CD4-positive, alpha-beta memory T cell (primary cell): ENCODE results near the gene C3orf18. TPM values are rescaled to one million over a fixed set of nuclear protein-coding genes. Genes with fewer than 3 reads are reported as not detected.

Experiments used
- CTCF ChIA-PET: fragments of 350-600 bp; sonication (Branson Sonifier 250); formaldehyde crosslinking; loops from one replicate; lab custom pipeline; 2021; ENCODE audit warnings: inconsistent platforms; ENCODE audit not compliant: partially characterized antibody; lab: Charles Lee
- POLR2A ChIA-PET: fragments of 350-600 bp; sonication (Branson Sonifier 250); formaldehyde crosslinking; loops from one replicate; lab custom pipeline; 2021; ENCODE audit not compliant: partially characterized antibody; lab: Charles Lee
- DNase-seq, 5 donors: peaks; one replicate each; pipeline versions ENCODE4 v3.0.0 to v3.0.0-alpha.2; 2020 to 2022; ENCODE audit warnings: mixed read lengths in 1 of 5
- H3K27ac ChIP-seq: one replicate; pipeline ENCODE4 v1.7.0; 2013; ENCODE audit warnings: low read depth, low read length
- H3K27me3 ChIP-seq: 2 replicates; pipeline ENCODE4 v1.7.0; 2013; ENCODE audit warnings: mild to moderate bottlenecking, low read length, moderate library complexity; ENCODE audit not compliant: insufficient read depth
- H3K36me3 ChIP-seq: 2 replicates; pipeline ENCODE4 v1.7.0; 2013; ENCODE audit warnings: mild to moderate bottlenecking, low read length, moderate library complexity; ENCODE audit not compliant: insufficient read depth
- H3K4me1 ChIP-seq: 2 replicates; pipeline ENCODE4 v1.7.0; 2013; ENCODE audit warnings: mild to moderate bottlenecking, low read length, moderate library complexity; ENCODE audit not compliant: insufficient read depth
- H3K4me3 ChIP-seq, 2 donors: one replicate each; pipeline ENCODE4 v1.7.0; 2013; ENCODE audit warnings: low read length in 2 of 2, mild to moderate bottlenecking in 1 of 2
- H3K9me3 ChIP-seq, 2 donors: one replicate each; pipeline ENCODE4 v1.7.0; 2013; ENCODE audit warnings: low read length in 2 of 2, control low read depth in 1 of 2; ENCODE audit not compliant: control insufficient read depth in 1 of 2
- H3K27ac Mint-ChIP-seq, 7 donors: one replicate each; pipeline ENCODE4 v1.8.0; 2020 to 2021; ENCODE audit warnings: mixed read lengths in 7 of 7, mild to moderate bottlenecking in 6 of 7, inconsistent platforms in 3 of 7, moderate library complexity in 3 of 7
- H3K27me3 Mint-ChIP-seq, 2 donors: one replicate each; pipeline ENCODE4 v1.8.0; 2020 to 2021; ENCODE audit warnings: mixed read lengths in 2 of 2
- H3K36me3 Mint-ChIP-seq, 2 donors: one replicate each; pipeline ENCODE4 v1.8.0; 2020 to 2021; ENCODE audit warnings: mixed read lengths in 2 of 2, inconsistent platforms in 1 of 2, mild to moderate bottlenecking in 1 of 2
- H3K4me1 Mint-ChIP-seq, 4 donors: one replicate each; pipeline ENCODE4 v1.8.0; 2020 to 2021; ENCODE audit warnings: mixed read lengths in 4 of 4, mild to moderate bottlenecking in 1 of 4
- H3K4me3 Mint-ChIP-seq, 8 donors: one replicate each; pipeline ENCODE4 v1.8.0; 2020 to 2021; ENCODE audit warnings: mixed read lengths in 8 of 8, mild to moderate bottlenecking in 7 of 8, moderate library complexity in 6 of 8, inconsistent platforms in 3 of 8
- H3K9me3 Mint-ChIP-seq, 8 donors: one replicate each; pipeline ENCODE4 v1.8.0; 2020 to 2021; ENCODE audit warnings: mixed read lengths in 8 of 8, mild to moderate bottlenecking in 5 of 8, inconsistent platforms in 3 of 8, moderate library complexity in 1 of 8
- intact Hi-C: fragments of 100-400 bp; cut with micrococcal nuclease; formaldehyde crosslinking; loops from one replicate; pipeline ENCODE4 v1.15.1; 2023
- polyA plus RNA-seq, 2 donors: library from polyadenylated mRNA; unstranded; fragments of 300-500 nt; fragmentation: Illumina TruSeq; gene quantifications; one replicate each; pipeline ENCODE4 v1.2.3, GENCODE V29; 2021
- total RNA-seq, 2 experiments: library from RNA; stranded (reverse); gene quantifications; one replicate each; pipeline ENCODE4 v1.2.3, GENCODE V29; 2021

Gene C3orf18
- total and polyA plus RNA-seq, 4 experiments from 2014 or later, result 14.2 to 22.3 (median 15.3) TPM

GRCh38 chr3:50575372-50575771 lies 7.8 kb upstream of the C3orf18 start:
- peaks cover 44 to 77% (median 52%) of the 10 kb centered on the region in 4 donors for H3K4me1 Mint-ChIP-seq
- Histone ChIP-seq H3K27ac (peak overlapping the region; percentile 47), H3K27me3 (no peaks in the 10 kb centered on the region), H3K9me3 (no peaks in the 10 kb centered on the region), H3K4me3 (no peak overlapping the region), H3K4me1 (peaks cover 79% of the 10 kb centered on the region), H3K36me3 (peaks cover 7% of the 10 kb centered on the region)
- intact Hi-C loops, result no loop called here
- ChIA-PET CTCF (interaction anchor here (0.7 to 21.1 kb wide), 4 partner anchors 14 to 56 kb away, joined by 3 to 996 read pairs (median 142); partner anchors contain the start of genes CISH and MAPKAPK3), POLR2A (interaction anchor here (14.1 to 18.7 kb wide), 2 partner anchors 15 to 33 kb away, joined by 276 to 1072 read pairs; partner anchors contain the start of genes CISH and MAPKAPK3)
- H3K9me3 Mint-ChIP-seq, result no peaks in the 10 kb centered on the region
- no peaks in the 10 kb centered on the region for H3K27me3 Mint-ChIP-seq
- no peak for DNase-seq
- peak overlapping the region; percentile 81 to 96 (median 93) for H3K27ac Mint-ChIP-seq
- H3K36me3 Mint-ChIP-seq, result peaks cover 6 to 11% of the 10 kb centered on the region in 2 donors
- peak overlapping the region in 1 of 8 donors; percentile 55 for H3K4me3 Mint-ChIP-seq

- H3K27me3 ChIP-seq, result no peaks in the 10 kb centered on the region
- peak overlapping the region in 7 of 8 donors; percentile 54 to 85 (median 72) for H3K4me3 Mint-ChIP-seq
- H3K36me3 ChIP-seq, result peaks cover 7% of the 10 kb centered on the region
- peaks cover 81% of the 10 kb centered on the region for H3K4me1 ChIP-seq
- no peaks in the 10 kb centered on the region for H3K27me3 Mint-ChIP-seq
- peaks cover 49 to 82% (median 58%) of the 10 kb centered on the region in 4 donors for H3K4me1 Mint-ChIP-seq
- peak overlapping the region; percentile 80 to 96 (median 93) for H3K27ac Mint-ChIP-seq
- intact Hi-C loops, result no loop called here
- POLR2A ChIA-PET, result interaction anchor here (14.1 to 18.7 kb wide), 2 partner anchors 16 to 34 kb away, joined by 276 to 1072 read pairs; partner anchors contain the start of genes CISH and MAPKAPK3
- no peaks in the 10 kb centered on the region for H3K9me3 Mint-ChIP-seq
- H3K27ac ChIP-seq, result peak overlapping the region; percentile 52
- no peak for DNase-seq
- H3K36me3 Mint-ChIP-seq, result peaks cover 6 to 9% of the 10 kb centered on the region in 2 donors
- CTCF ChIA-PET, result interaction anchor here (2.1 to 21.1 kb wide), 4 partner anchors 15 to 79 kb away, joined by 6 to 996 read pairs (median 144); partner anchors contain the start of genes CISH and MAPKAPK3
- H3K4me3 ChIP-seq, result peak overlapping the region in 1 of 2 donors; percentile 12
- H3K9me3 ChIP-seq, result no peaks in the 10 kb centered on the region
These were observed 6.9 kb upstream of the C3orf18 start for GRCh38 chr3:50574444-50574831.

DNA sequence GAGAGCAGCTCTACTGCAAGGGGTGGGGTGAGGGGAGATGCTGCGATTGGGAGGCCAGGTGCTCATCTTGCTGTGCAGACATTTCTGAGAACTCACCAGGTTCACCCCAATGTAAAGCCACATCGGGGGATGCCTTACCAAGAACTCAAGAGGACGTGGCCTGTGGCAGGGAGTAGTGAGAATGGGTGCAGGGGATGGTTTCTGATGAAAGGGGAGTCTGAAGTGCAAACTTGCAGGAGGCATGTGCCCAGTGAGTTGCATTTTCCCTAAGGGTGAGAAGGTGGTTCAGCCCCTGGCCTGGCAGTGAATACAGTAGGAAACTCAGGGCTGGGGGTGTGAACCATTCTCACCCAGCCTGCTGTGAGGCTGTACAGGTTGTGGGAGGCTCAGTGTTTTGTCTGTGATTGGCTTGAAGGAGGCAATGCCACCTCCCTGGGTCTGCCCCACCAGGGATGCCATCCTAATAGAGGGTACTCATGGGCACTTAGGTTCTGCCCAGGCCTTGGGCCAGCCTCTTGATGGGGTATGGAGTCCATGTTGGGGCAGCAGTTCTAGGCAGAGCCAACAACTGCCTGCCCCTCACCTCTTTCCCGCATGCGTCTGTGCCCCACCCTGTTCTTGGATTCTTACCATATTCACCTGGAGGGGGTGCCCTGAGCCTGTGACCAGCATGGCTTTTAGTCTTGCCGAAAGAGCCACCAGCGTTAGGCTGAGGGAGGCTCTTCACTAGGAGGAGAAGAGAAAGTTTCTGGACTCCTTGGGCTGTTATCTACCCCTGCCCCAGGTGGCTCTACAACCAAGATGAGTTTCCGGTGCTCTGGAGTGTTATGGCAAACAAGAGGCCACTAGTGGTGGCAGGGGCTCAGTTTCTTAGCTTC lies 6.3 kb upstream of the C3orf18 start:
- ChIA-PET CTCF (interaction anchor here (1.6 to 21.1 kb wide), 5 partner anchors 8 to 79 kb away, joined by 6 to 996 read pairs (median 11); partner anchors contain the start of genes CISH and MAPKAPK3), POLR2A (interaction anchor here (1.4 to 18.7 kb wide), 3 partner anchors 8 to 35 kb away, joined by 5 to 1072 read pairs (median 276); partner anchors contain the start of genes CISH and MAPKAPK3)
- Histone ChIP-seq H3K4me1 (peaks cover 84% of the 10 kb centered on the region), H3K27me3 (no peaks in the 10 kb centered on the region), H3K27ac (peak overlapping the region; percentile 52), H3K9me3 (no peaks in the 10 kb centered on the region), H3K4me3 (peak overlapping the region in 1 of 2 donors; percentile 12), H3K36me3 (peaks cover 7% of the 10 kb centered on the region)
- intact Hi-C loops, result no loop called here
- Mint-ChIP-seq H3K27ac (peak overlapping the region; percentile 80 to 96 (median 93)), H3K36me3 (peaks cover under 1 to 5% of the 10 kb centered on the region in 2 donors), H3K27me3 (no peaks in the 10 kb centered on the region), H3K4me1 (peaks cover 47 to 88% (median 56%) of the 10 kb centered on the region in 4 donors), H3K4me3 (peak overlapping the region; percentile 54 to 85 (median 68)), H3K9me3 (no peaks in the 10 kb centered on the region)
- DNase-seq, result peak; percentile 45 to 64 (median 58)

- ChIA-PET CTCF (interaction anchor here (0.6 to 21.1 kb wide), 13 partner anchors 8 to 806 kb away, joined by 3 to 996 read pairs (median 4); partner anchors contain the start of genes CISH and MAPKAPK3), POLR2A (interaction anchor here (0.6 to 18.7 kb wide), 7 partner anchors 8 to 80 kb away, joined by 3 to 1072 read pairs (median 4); partner anchors contain the start of genes CISH and MAPKAPK3)
- intact Hi-C loops, result loop anchor here (1.0 kb wide), 3 partner anchors 18 to 79 kb away; no protein-coding TSS in a partner anchor
- H3K36me3 ChIP-seq, result peaks cover 7% of the 10 kb centered on the region
- Mint-ChIP-seq H3K27ac (peak overlapping the region; percentile 80 to 96 (median 93)), H3K36me3 (peaks cover 0 to 4% of the 10 kb centered on the region in 2 donors), H3K4me3 (peak overlapping the region in 7 of 8 donors; percentile 54 to 85 (median 81)), H3K9me3 (no peaks in the 10 kb centered on the region), H3K27me3 (no peaks in the 10 kb centered on the region), H3K4me1 (peaks cover 48 to 95% (median 60%) of the 10 kb centered on the region in 4 donors)
- peak overlapping the region; percentile 8 to 33 for H3K4me3 ChIP-seq
- no peaks in the 10 kb centered on the region for H3K9me3 ChIP-seq
- no peaks in the 10 kb centered on the region for H3K27me3 ChIP-seq
- no peak for DNase-seq
- peaks cover 92% of the 10 kb centered on the region for H3K4me1 ChIP-seq
- H3K27ac ChIP-seq, result peak overlapping the region; percentile 52
These were observed 5.3 kb upstream of the C3orf18 start for GRCh38 chr3:50572801-50573371.

GRCh38 chr3:50572158-50572557 lies 4.6 kb upstream of the C3orf18 start:
- H3K36me3 ChIP-seq, result peaks cover 7% of the 10 kb centered on the region
- DNase-seq, result peak; percentile 77 to 83 (median 81)
- H3K9me3 Mint-ChIP-seq, result no peaks in the 10 kb centered on the region
- peak overlapping the region; percentile 4 to 85 (median 79) for H3K4me3 Mint-ChIP-seq
- peaks cover 90% of the 10 kb centered on the region for H3K4me1 ChIP-seq
- ChIA-PET POLR2A (interaction anchor here (0.6 to 18.7 kb wide), 7 partner anchors 9 to 81 kb away, joined by 3 to 1072 read pairs (median 4); partner anchors contain the start of genes CISH and MAPKAPK3), CTCF (interaction anchor here (0.6 to 21.1 kb wide), 12 partner anchors 8 to 806 kb away, joined by 3 to 996 read pairs (median 4); partner anchors contain the start of genes CISH and MAPKAPK3)
- peak overlapping the region; percentile 52 for H3K27ac ChIP-seq
- H3K4me3 ChIP-seq, result peak overlapping the region; percentile 8 to 13
- intact Hi-C loops, result loop anchor here (1.0 kb wide), 3 partner anchors 19 to 80 kb away; no protein-coding TSS in a partner anchor
- peak overlapping the region; percentile 80 to 95 (median 93) for H3K27ac Mint-ChIP-seq
- H3K9me3 ChIP-seq, result no peaks in the 10 kb centered on the region
- peaks cover 51 to 94% (median 64%) of the 10 kb centered on the region in 4 donors for H3K4me1 Mint-ChIP-seq
- H3K36me3 Mint-ChIP-seq, result peaks cover 0 to 6% of the 10 kb centered on the region in 2 donors
- H3K27me3 Mint-ChIP-seq, result no peaks in the 10 kb centered on the region
- no peaks in the 10 kb centered on the region for H3K27me3 ChIP-seq

DNA sequence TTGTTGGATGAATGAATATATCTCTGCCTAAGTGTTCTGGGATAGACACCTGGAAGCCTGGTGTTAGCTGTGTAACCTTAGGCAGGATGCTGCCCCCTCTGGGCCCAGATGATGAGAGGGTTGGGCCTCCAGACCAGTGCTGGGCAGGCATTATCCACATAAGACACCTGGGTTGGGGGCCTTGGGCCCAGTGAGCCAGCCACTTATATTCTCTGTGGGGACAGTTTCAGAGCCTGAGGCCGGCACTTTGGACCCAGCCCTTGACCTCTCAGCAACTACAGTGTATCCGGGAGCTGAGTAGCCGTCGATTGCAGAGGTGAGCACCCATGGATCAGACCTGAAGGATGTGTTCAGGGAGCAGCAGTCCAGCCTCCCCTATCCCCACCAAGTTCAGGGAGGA lies 3.9 kb upstream of the C3orf18 start:
- H3K27me3 Mint-ChIP-seq, result no peaks in the 10 kb centered on the region
- Histone ChIP-seq H3K4me1 (peaks cover 90% of the 10 kb centered on the region), H3K27ac (no peak overlapping the region), H3K4me3 (no peak overlapping the region), H3K9me3 (no peaks in the 10 kb centered on the region), H3K27me3 (no peaks in the 10 kb centered on the region), H3K36me3 (peaks cover 7% of the 10 kb centered on the region)
- H3K36me3 Mint-ChIP-seq, result peaks cover 0 to 6% of the 10 kb centered on the region in 2 donors
- H3K4me1 Mint-ChIP-seq, result peaks cover 53 to 97% (median 68%) of the 10 kb centered on the region in 4 donors
- ChIA-PET POLR2A (interaction anchor here (1.1 to 18.7 kb wide), 3 partner anchors 19 to 82 kb away, joined by 4 to 1072 read pairs (median 276); partner anchors contain the start of genes CISH and MAPKAPK3), CTCF (interaction anchor here (1.8 to 21.1 kb wide), 4 partner anchors 18 to 82 kb away, joined by 5 to 996 read pairs (median 146); partner anchors contain the start of genes CISH and MAPKAPK3)
- intact Hi-C loops, result no loop called here
- H3K9me3 Mint-ChIP-seq, result no peaks in the 10 kb centered on the region
- peak overlapping the region in 2 of 8 donors; percentile 85 to 97 for H3K4me3 Mint-ChIP-seq
- no peak for DNase-seq
- peak overlapping the region in 4 of 7 donors; percentile 10 to 92 (median 77) for H3K27ac Mint-ChIP-seq
